ENCODE measurements around the gene VCL. TPM values are rescaled to one million over a fixed set of nuclear protein-coding genes. Genes with fewer than 3 reads are reported as not detected.

Gene VCL
- total RNA-seq, 1 experiment from 2014 or later, result 176 TPM

- Histone ChIP-seq H3K27ac (ENCODE audit: low read depth, low read length, poor library complexity, severe bottlenecking) (peak overlapping the region; percentile 45), H3K4me1 (ENCODE audit: insufficient read depth, low read length, poor library complexity, severe bottlenecking) (peaks cover 54% of the 10 kb centered on the region), H3K9me3 (ENCODE audit: low read depth, low read length, poor library complexity, severe bottlenecking) (peaks cover 8% of the 10 kb centered on the region), H3K36me3 (ENCODE audit: insufficient read depth, low read length, poor library complexity, severe bottlenecking) (peaks cover 6% of the 10 kb centered on the region), H3K4me3 (ENCODE audit: low read depth, low read length, poor library complexity, severe bottlenecking) (no peak overlapping the region), H3K27me3 (replicated peaks; ENCODE audit: insufficient read depth, low read depth, low read length, poor library complexity) (no peaks in the 10 kb centered on the region)
- no TSS peak for BruUV-seq (replicated peaks)
- no peak for DNase-seq (ENCODE audit: low spot score)
- ChIA-PET POLR2A (ENCODE audit: low non-redundant PET) (no interaction called here), CTCF (no interaction called here)
- TF ChIP-seq CTCF (conservative IDR thresholded peaks at IDR 0.05; ENCODE audit: low read depth, low read length) (no peak), EZH2 (IDR thresholded peaks at IDR 0.05; ENCODE audit: borderline replicate concordance, low read depth, low read length, poor library complexity, severe bottlenecking) (no peak)
- intact Hi-C loops (cut with micrococcal nuclease; ENCODE audit: unreplicated experiment), result no loop called here
Observed at GRCh38 chr10:74067373-74068352, 69.7 kb downstream of the VCL start.

GRCh38 chr10:74071157-74071556 is 73.2 kb downstream of the VCL start:
- Histone ChIP-seq H3K27me3 (replicated peaks; ENCODE audit: insufficient read depth, low read depth, low read length, poor library complexity) (no peaks in the 10 kb centered on the region), H3K27ac (ENCODE audit: low read depth, low read length, poor library complexity, severe bottlenecking) (no peak overlapping the region), H3K9me3 (ENCODE audit: low read depth, low read length, poor library complexity, severe bottlenecking) (no peaks in the 10 kb centered on the region), H3K36me3 (ENCODE audit: insufficient read depth, low read length, poor library complexity, severe bottlenecking) (peaks cover 18% of the 10 kb centered on the region), H3K4me3 (ENCODE audit: low read depth, low read length, poor library complexity, severe bottlenecking) (no peak overlapping the region), H3K4me1 (ENCODE audit: insufficient read depth, low read length, poor library complexity, severe bottlenecking) (peaks cover 57% of the 10 kb centered on the region)
- DNase-seq (ENCODE audit: low spot score), result no peak
- POLR2A ChIA-PET (ENCODE audit: low non-redundant PET), result no interaction called here
- TF ChIP-seq EZH2 (IDR thresholded peaks at IDR 0.05; ENCODE audit: borderline replicate concordance, low read depth, low read length, poor library complexity, severe bottlenecking), result no peak
- no peak for TF ChIP-seq CTCF (conservative IDR thresholded peaks at IDR 0.05; ENCODE audit: low read depth, low read length)
- CTCF ChIA-PET, result no interaction called here
- intact Hi-C loops (cut with micrococcal nuclease; ENCODE audit: unreplicated experiment), result no loop called here
- BruUV-seq (replicated peaks), result no TSS peak

GRCh38 chr10:74072503-74072902 is 74.6 kb downstream of the VCL start:
- peak; percentile 50 for DNase-seq (ENCODE audit: low spot score)
- Histone ChIP-seq H3K27me3 (replicated peaks; ENCODE audit: insufficient read depth, low read depth, low read length, poor library complexity) (no peaks in the 10 kb centered on the region), H3K27ac (ENCODE audit: low read depth, low read length, poor library complexity, severe bottlenecking) (no peak overlapping the region), H3K4me1 (ENCODE audit: insufficient read depth, low read length, poor library complexity, severe bottlenecking) (peaks cover 64% of the 10 kb centered on the region), H3K9me3 (ENCODE audit: low read depth, low read length, poor library complexity, severe bottlenecking) (no peaks in the 10 kb centered on the region), H3K4me3 (ENCODE audit: low read depth, low read length, poor library complexity, severe bottlenecking) (no peak overlapping the region), H3K36me3 (ENCODE audit: insufficient read depth, low read length, poor library complexity, severe bottlenecking) (peaks cover 18% of the 10 kb centered on the region)
- intact Hi-C loops (cut with micrococcal nuclease; ENCODE audit: unreplicated experiment), result no loop called here
- TF ChIP-seq EZH2 (IDR thresholded peaks at IDR 0.05; ENCODE audit: borderline replicate concordance, low read depth, low read length, poor library complexity, severe bottlenecking) (no peak), CTCF (conservative IDR thresholded peaks at IDR 0.05; ENCODE audit: low read depth, low read length) (no peak)
- ChIA-PET POLR2A (ENCODE audit: low non-redundant PET) (no interaction called here), CTCF (interaction anchor here (0.7 kb wide), 1 partner anchor 9 kb away, joined by 3 read pairs; no protein-coding TSS in a partner anchor)
- BruUV-seq (replicated peaks), result no TSS peak

All from A673 (cell line).